ENCODE results near the gene ADK. TPM values are rescaled to one million over a fixed set of nuclear protein-coding genes. Genes with fewer than 3 reads are reported as not detected.

ADK gene
- total and polyA plus RNA-seq, 2 of the 13 experiments (the other 11 are each of a cell fraction or from before 2014, with no cell fraction given) = 48.6 to 79.1 TPM

GRCh38 chr10:74433595-74433956 is 282.6 kb downstream of the ADK start:
- in situ Hi-C loops (cut with HindIII; ENCODE audit: extremely low pct_ligation_motif_present, low pct_unique_long_range_greater_than_20kb) = no loop called here
- Histone ChIP-seq H3K27me3 (ENCODE audit: control insufficient read depth in 1 of 2, insufficient read depth in 2 of 2, low read length in 2 of 2) (no peaks in the 10 kb centered on the region), H3K4me1 (ENCODE audit: insufficient read depth, low read length) (no peaks in the 10 kb centered on the region), H3K79me2 (ENCODE audit: insufficient read depth, low read length) (no peaks in the 10 kb centered on the region), H3K27ac (ENCODE audit: extremely low read length, insufficient read depth, low read length) (no peak overlapping the region), H3K4me3 (replicated peaks in 1 of 3; ENCODE audit: insufficient read depth in 1 of 3, low read depth in 2 of 3, low read length in 3 of 3) (no peak overlapping the region), H4K20me1 (ENCODE audit: insufficient read depth, low read length) (no peaks in the 10 kb centered on the region; the same call in 1 of the 2 replicates), H3K9ac (ENCODE audit: insufficient read depth, low read depth, low read length) (no peak overlapping the region), H3K36me3 (replicated peaks in 1 of 2; ENCODE audit: control insufficient read depth in 1 of 2, insufficient read depth in 2 of 2, low read length in 2 of 2) (no peaks in the 10 kb centered on the region; a peak in 1 of 5 replicates), H2AFZ (ENCODE audit: low read length) (no peak overlapping the region), H3K4me2 (ENCODE audit: low read depth, low read length) (no peak overlapping the region), H3K9me3 (ENCODE audit: low read length) (no peaks in the 10 kb centered on the region)
- WGBS (ENCODE audit: low lambda C conversion rate) = 93% methylated on average over 1 of the region's 1 CpG
- TF ChIP-seq CAMTA2 (CRISPR knock-in tag; IDR thresholded peaks at IDR 0.05; ENCODE audit: borderline replicate concordance) = no peak
- no peak for TF ChIP-seq ATF2 (CRISPR knock-in tag; IDR thresholded peaks at IDR 0.05)
- no peak for TF ChIP-seq ZNF460 (CRISPR knock-in tag; IDR thresholded peaks at IDR 0.05; ENCODE audit: borderline replicate concordance)
- TF ChIP-seq TAF15 (IDR thresholded peaks at IDR 0.05; ENCODE audit: low read depth, low read length, poor library complexity, severe bottlenecking) = no peak
- TF ChIP-seq ATM (IDR thresholded peaks at IDR 0.05; ENCODE audit: borderline replicate concordance) = no peak
- no peak for TF ChIP-seq ZNF570 (CRISPR knock-in tag; IDR thresholded peaks at IDR 0.05; ENCODE audit: borderline replicate concordance)
- TF ChIP-seq ZBTB37 (CRISPR knock-in tag; IDR thresholded peaks at IDR 0.05) = no peak
- no peak for TF ChIP-seq DNMT1 (CRISPR knock-in tag; IDR thresholded peaks at IDR 0.05)
- no peak for TF ChIP-seq ZNF331 (CRISPR knock-in tag; IDR thresholded peaks at IDR 0.05)
- TF ChIP-seq SMAD1 (CRISPR knock-in tag; IDR thresholded peaks at IDR 0.05; ENCODE audit: borderline replicate concordance, low read depth) = no peak
- TF ChIP-seq ZC3H13 (CRISPR knock-in tag; IDR thresholded peaks at IDR 0.05) = no peak
- no peak for TF ChIP-seq BORCS8-MEF2B (CRISPR knock-in tag; IDR thresholded peaks at IDR 0.05)
- TF ChIP-seq POLR2AphosphoS5 (IDR thresholded peaks at IDR 0.05; ENCODE audit: low read depth, low read length) = no peak
- TF ChIP-seq PAF1 (CRISPR knock-in tag; IDR thresholded peaks at IDR 0.05) = no peak
- no peak for TF ChIP-seq TOPORS (CRISPR knock-in tag; IDR thresholded peaks at IDR 0.05)
- no peak for TF ChIP-seq ZNF788 (CRISPR knock-in tag; IDR thresholded peaks at IDR 0.05; ENCODE audit: borderline replicate concordance)
- TF ChIP-seq ONECUT2 (CRISPR knock-in tag; IDR thresholded peaks at IDR 0.05) = no peak
- TF ChIP-seq ZGPAT (CRISPR knock-in tag; IDR thresholded peaks at IDR 0.05) = no peak
- TF ChIP-seq BHLHE40 (IDR thresholded peaks at IDR 0.05; ENCODE audit: low read length) = no peak
- DNase-seq (ENCODE audit: low spot score) (no peak), ATAC-seq (no peak), FAIRE-seq (no peak)
- ChIA-PET CTCF (ENCODE audit: low intra/inter-chr PET ratio, low total read pairs) (no interaction called here), POLR2A (no interaction called here)
- no TSS peak for BruUV-seq (replicated peaks)
- intact Hi-C loops (cut with micrococcal nuclease; ENCODE audit: unreplicated experiment) = no loop called here
